HEK293T (cell line): Measurements from ENCODE around the gene SMC2.

Source experiments
- ARNT ChIP-seq: fragments of 450-650 bp; IDR thresholded peaks from 2 replicates; pipeline ENCODE4 v1.6.1; 2017; ENCODE audit warnings: mild to moderate bottlenecking
- BHLHE40 ChIP-seq: fragments of 450-650 bp; IDR thresholded peaks from 2 replicates; pipeline ENCODE4 v1.6.1; 2016; ENCODE audit warnings: mild to moderate bottlenecking, moderate library complexity, borderline replicate concordance
- CTBP1 ChIP-seq: fragments of 450-650 bp; IDR thresholded peaks from 2 replicates; pipeline ENCODE4 v1.6.1; 2016; ENCODE audit warnings: borderline replicate concordance
- ELF4 ChIP-seq: fragments of 450-650 bp; IDR thresholded peaks from 2 replicates; pipeline ENCODE4 v1.6.1; 2017; ENCODE audit warnings: antibody characterized with exemption
- FOXA1 ChIP-seq: fragments of 450-650 bp; IDR thresholded peaks from 2 replicates; pipeline ENCODE4 v1.6.1; 2016; ENCODE audit warnings: mild to moderate bottlenecking
- FOXM1 ChIP-seq: fragments of 450-650 bp; IDR thresholded peaks from 2 replicates; pipeline ENCODE4 v1.6.1; 2017; ENCODE audit warnings: mild to moderate bottlenecking, borderline replicate concordance
- L3MBTL2 ChIP-seq: fragments of 450-650 bp; conservative IDR thresholded peaks from 2 replicates; pipeline ENCODE4 v1.6.1; 2016; ENCODE audit warnings: mild to moderate bottlenecking
- LEF1 ChIP-seq: fragments of 450-650 bp; IDR thresholded peaks from 2 replicates; pipeline ENCODE4 v1.6.1; 2017; ENCODE audit warnings: mild to moderate bottlenecking, borderline replicate concordance
- NFRKB ChIP-seq: fragments of 450-650 bp; IDR thresholded peaks from 2 replicates; pipeline ENCODE4 v1.6.1; 2016; ENCODE audit warnings: mild to moderate bottlenecking, moderate library complexity
- PKNOX1 ChIP-seq: fragments of 450-650 bp; IDR thresholded peaks from 2 replicates; pipeline ENCODE4 v1.6.1; 2016
- SP1 ChIP-seq: fragments of 450-650 bp; IDR thresholded peaks from 2 replicates; pipeline ENCODE4 v1.6.1; 2017
- SUZ12 ChIP-seq: fragments of 450-650 bp; IDR thresholded peaks from 2 replicates; pipeline ENCODE4 v1.6.1; 2016; ENCODE audit warnings: mild to moderate bottlenecking
- TARDBP ChIP-seq: fragments of 450-650 bp; IDR thresholded peaks from 2 replicates; pipeline ENCODE4 v1.6.1; 2016
- ZNF384 ChIP-seq: fragments of 450-650 bp; IDR thresholded peaks from 2 replicates; pipeline ENCODE4 v1.6.1; 2016

GRCh38 chr9:104080983-104081382 lies 13.1 kb upstream of the SMC2 start:
- TF ChIP-seq NFRKB = no peak
- no peak for TF ChIP-seq FOXA1
- no peak for TF ChIP-seq ZNF384
- TF ChIP-seq SP1 = no peak
- no peak for TF ChIP-seq BHLHE40
- no peak for TF ChIP-seq ELF4
- TF ChIP-seq FOXM1 = no peak
- no peak for TF ChIP-seq PKNOX1
- no peak for TF ChIP-seq SUZ12
- no peak for TF ChIP-seq L3MBTL2
- TF ChIP-seq LEF1 = no peak
- TF ChIP-seq CTBP1 = no peak
- no peak for TF ChIP-seq TARDBP
- no peak for TF ChIP-seq ARNT
